Esophagus muscularis mucosa (tissue), 4 donors: Measurements from ENCODE around the gene ARHGAP30.

ENCODE experiments used
- CTCF ChIP-seq, 3 experiments: fragments of 200-600 bp in 2 of 3; fragments of 450-650 bp in 1 of 3; sonication (generic) in 2 of 3; IDR thresholded peaks; one replicate each; pipeline ENCODE4 v1.5.1; 2017 to 2019; ENCODE audit warnings: antibody characterized with exemption in 3 of 3, mild to moderate bottlenecking in 2 of 3, moderate library complexity in 1 of 3
- EP300 ChIP-seq: sonication (generic); formaldehyde crosslinking; IDR thresholded peaks from one replicate; pipeline ENCODE4 v1.6.1; 2017; ENCODE audit warnings: antibody characterized with exemption
- POLR2A ChIP-seq: fragments of 450-650 bp; IDR thresholded peaks from one replicate; pipeline ENCODE4 v1.6.1; 2017; ENCODE audit warnings: antibody characterized with exemption, moderate library complexity, mild to moderate bottlenecking, low read depth
- POLR2AphosphoS5 ChIP-seq, 2 donors: sonication (generic); formaldehyde crosslinking; IDR thresholded peaks; one replicate each; pipeline ENCODE4 v1.6.1; 2017; ENCODE audit warnings: antibody characterized with exemption in 2 of 2

- TF ChIP-seq CTCF (IDR thresholded peaks at IDR 0.05) (no peak), POLR2A (no peak), POLR2AphosphoS5 (IDR thresholded peaks at IDR 0.05) (no peak), EP300 (no peak)
Observed at GRCh38 chr1:161099090-161099802, 29.6 kb upstream of the ARHGAP30 start.
